H1 (cell line): Measurements from ENCODE around the gene NRTN. TPM values are rescaled to one million over a fixed set of nuclear protein-coding genes. Genes with fewer than 3 reads are reported as not detected.

Source experiments
- CTCF ChIA-PET: fragments of 300-600 bp; sonication (Branson Sonifier 250); formaldehyde crosslinking; loops from one replicate; lab custom pipeline; 2021; ENCODE audit not compliant: partially characterized antibody; lab: Charles Lee
- POLR2A ChIA-PET: fragments of 300-600 bp; sonication (Branson Sonifier 250); formaldehyde crosslinking; loops from one replicate; lab custom pipeline; 2021; ENCODE audit warnings: inconsistent platforms; ENCODE audit not compliant: partially characterized antibody; lab: Charles Lee
- DNase-seq, 2 experiments: peaks; one replicate each; pipeline versions ENCODE4 v3.0.0 to v3.0.0-alpha.2; 2010 to 2022; ENCODE audit warnings: low spot score in 2 of 2, low read depth in 1 of 2, mixed read lengths in 1 of 2
- FAIRE-seq: peaks from 2 replicates; lab custom pipeline; 2011; peaks lifted over from hg19 to GRCh38; lab: Jason Lieb, UNC
- H2AFZ ChIP-seq: 2 replicates; pipeline ENCODE4 v1.8.1; 2012; ENCODE audit warnings: low read length, inconsistent platforms
- H2AK5ac ChIP-seq: 2 replicates; pipeline ENCODE4 v1.6.1; 2013; ENCODE audit warnings: low read depth, low read length
- H2BK120ac ChIP-seq: replicated peaks from 2 replicates; pipeline ENCODE3; 2013; ENCODE audit warnings: low read depth, low read length, inconsistent platforms
- H2BK12ac ChIP-seq: 2 replicates; pipeline ENCODE4 v1.6.1; 2013; ENCODE audit warnings: low read depth, low read length
- H2BK15ac ChIP-seq: 2 replicates; pipeline ENCODE4 v1.6.1; 2013; ENCODE audit warnings: low read length
- H2BK20ac ChIP-seq: 2 replicates; pipeline ENCODE4 v1.6.1; 2013; ENCODE audit warnings: low read length
- H2BK5ac ChIP-seq: 2 replicates; pipeline ENCODE4 v1.6.1; 2013; ENCODE audit warnings: low read depth, low read length
- H3K14ac ChIP-seq: 2 replicates; pipeline ENCODE4 v1.6.1; 2013; ENCODE audit warnings: inconsistent platforms; ENCODE audit not compliant: insufficient read length
- H3K18ac ChIP-seq: 2 replicates; pipeline ENCODE4 v1.6.1; 2013; ENCODE audit warnings: low read length; ENCODE audit errors: extremely low read depth
- H3K23ac ChIP-seq: 2 replicates; pipeline ENCODE4 v1.6.1; 2013; ENCODE audit warnings: inconsistent platforms; ENCODE audit not compliant: insufficient read length
- H3K23me2 ChIP-seq: 2 replicates; pipeline ENCODE4 v1.6.1; 2013; ENCODE audit warnings: low read depth, low read length
- H3K27ac ChIP-seq: 2 replicates; pipeline ENCODE4 v1.6.1; 2011; ENCODE audit warnings: low read depth, low read length, inconsistent platforms
- H3K27me3 ChIP-seq, 4 experiments: replicated peaks in 1 of 4; 1 replicate in 1 of 4; 2 replicates in 3 of 4; pipeline versions ENCODE4 v1.6.1 to v1.8.1; 2011 to 2013; ENCODE audit warnings: low read length in 3 of 4, mild to moderate bottlenecking in 3 of 4, inconsistent platforms in 2 of 4, mixed read lengths in 2 of 4, moderate library complexity in 1 of 4; ENCODE audit not compliant: control insufficient read depth in 3 of 4, insufficient read depth in 3 of 4; ENCODE audit errors: extremely low read depth in 1 of 4
- H3K36me3 ChIP-seq, 4 experiments: 2 replicates each; pipeline versions ENCODE4 v1.6.1 to v1.8.1; 2011 to 2013; ENCODE audit warnings: mild to moderate bottlenecking in 4 of 4, low read length in 3 of 4, moderate library complexity in 2 of 4, control low read depth in 1 of 4, inconsistent platforms in 1 of 4; ENCODE audit not compliant: insufficient read depth in 4 of 4, control insufficient read depth in 2 of 4
- H3K4ac ChIP-seq: replicated peaks from 2 replicates; pipeline ENCODE3; 2013; ENCODE audit warnings: low read length, low read depth, mixed read lengths, inconsistent platforms; ENCODE audit not compliant: insufficient read length
- H3K4me1 ChIP-seq, 4 experiments: replicated peaks in 1 of 4; 1 replicate in 1 of 4; 2 replicates in 3 of 4; pipeline versions ENCODE4 v1.6.1 to v1.8.1; 2011 to 2013; ENCODE audit warnings: low read length in 3 of 4, inconsistent platforms in 2 of 4, mixed read lengths in 1 of 4; ENCODE audit not compliant: insufficient read depth in 4 of 4, control insufficient read depth in 3 of 4
- H3K4me2 ChIP-seq, 2 experiments: 2 replicates each; pipeline versions ENCODE4 v1.6.1 to v1.8.1; 2011 to 2013; ENCODE audit warnings: low read depth in 2 of 2, low read length in 2 of 2, control low read depth in 1 of 2, inconsistent platforms in 1 of 2, mild to moderate bottlenecking in 1 of 2; ENCODE audit not compliant: insufficient read depth in 1 of 2
- H3K4me3 ChIP-seq, 4 experiments: fragments of 200-600, 300-600 bp in 1 of 4; sonication (generic), shearing (Covaris generic), sonication (Bioruptor Twin) in 1 of 4; 2 replicates each; pipeline versions ENCODE4 v1.5.1 to v1.8.1; 2011 to 2016; ENCODE audit warnings: low read length in 4 of 4, low read depth in 3 of 4, control low read depth in 2 of 4, inconsistent platforms in 2 of 4, mild to moderate bottlenecking in 2 of 4, mixed read lengths in 1 of 4, moderate library complexity in 1 of 4; ENCODE audit not compliant: insufficient read depth in 2 of 4; ENCODE audit errors: extremely low read depth in 1 of 4
- H3K56ac ChIP-seq: replicated peaks from 2 replicates; pipeline ENCODE3; 2013; ENCODE audit warnings: low read depth, mild to moderate bottlenecking, mixed read lengths, low read length, inconsistent platforms; ENCODE audit not compliant: insufficient read length
- H3K79me1 ChIP-seq: 2 replicates; pipeline ENCODE4 v1.6.1; 2013; ENCODE audit warnings: low read depth, low read length, control low read depth
- H3K79me2 ChIP-seq, 2 experiments: 2 replicates each; pipeline versions ENCODE4 v1.6.1 to v1.8.1; 2012 to 2013; ENCODE audit warnings: low read length in 2 of 2, mild to moderate bottlenecking in 2 of 2, inconsistent platforms in 1 of 2; ENCODE audit not compliant: insufficient read depth in 2 of 2, control insufficient read depth in 1 of 2
- H3K9ac ChIP-seq, 4 experiments: replicated peaks in 1 of 4; 1 replicate in 1 of 4; 2 replicates in 3 of 4; pipeline versions ENCODE4 v1.6.1 to v1.8.1; 2011 to 2013; ENCODE audit warnings: low read depth in 3 of 4, low read length in 3 of 4, control low read depth in 2 of 4, mild to moderate bottlenecking in 2 of 4, moderate library complexity in 2 of 4, inconsistent platforms in 1 of 4; ENCODE audit errors: extremely low read depth in 1 of 4
- H3K9me3 ChIP-seq, 2 experiments: 2 replicates each; pipeline versions ENCODE4 v1.6.1 to v1.8.1; 2012 to 2013; ENCODE audit warnings: mild to moderate bottlenecking in 2 of 2, moderate library complexity in 2 of 2, control low read depth in 1 of 2, inconsistent platforms in 1 of 2, low read depth in 1 of 2, low read length in 1 of 2, mixed read lengths in 1 of 2; ENCODE audit not compliant: insufficient read depth in 2 of 2
- H4K20me1 ChIP-seq, 2 experiments: replicated peaks in 1 of 2; 2 replicates each; pipeline versions ENCODE3 to v1.8.1; 2011 to 2013; ENCODE audit warnings: inconsistent platforms in 2 of 2, low read length in 2 of 2, mild to moderate bottlenecking in 1 of 2; ENCODE audit not compliant: insufficient read depth in 2 of 2, control insufficient read depth in 1 of 2
- H4K5ac ChIP-seq: 2 replicates; pipeline ENCODE4 v1.6.1; 2013; ENCODE audit warnings: low read length, low read depth, mixed read lengths, inconsistent platforms; ENCODE audit not compliant: insufficient read length
- H4K8ac ChIP-seq: 2 replicates; pipeline ENCODE4 v1.8.0; 2013; ENCODE audit warnings: mild to moderate bottlenecking, moderate library complexity, low read length, inconsistent platforms; ENCODE audit not compliant: insufficient read depth; ENCODE audit errors: extremely low read depth
- H4K91ac ChIP-seq: replicated peaks from 2 replicates; pipeline ENCODE3; 2013; ENCODE audit warnings: low read length, mixed read lengths, inconsistent platforms; ENCODE audit not compliant: insufficient read length
- HDAC2 ChIP-seq, 2 experiments: fragments of 300-600 bp in 1 of 2; sonication (generic) in 1 of 2; IDR thresholded peaks; 2 replicates each; pipeline ENCODE4 v1.6.1; 2011 to 2012; ENCODE audit warnings: low read depth in 2 of 2, low read length in 2 of 2, mild to moderate bottlenecking in 2 of 2, moderate library complexity in 2 of 2, borderline replicate concordance in 1 of 2, inconsistent platforms in 1 of 2
- KDM1A ChIP-seq: fragments of 200-600, 300-600 bp; sonication (generic); IDR thresholded peaks from 2 replicates; pipeline ENCODE4 v1.7.1; 2016; ENCODE audit warnings: mild to moderate bottlenecking, low read length, borderline replicate concordance
- SUZ12 ChIP-seq: fragments of 200-600 bp; sonication (generic); IDR thresholded peaks from 2 replicates; pipeline ENCODE4 v1.6.1; 2012; ENCODE audit warnings: mild to moderate bottlenecking, inconsistent platforms, low read length, moderate library complexity, mixed read lengths
- WGBS, 2 experiments: shearing (Covaris generic) in 1 of 2; methylation state at CpG; one replicate each; pipeline versions ENCODE4 v1.1.6 to v1.1.7; 2013 to 2015; ENCODE audit warnings: low lambda C conversion rate in 2 of 2, mixed read lengths in 2 of 2, inconsistent platforms in 1 of 2, low coverage in 1 of 2, missing lambda C conversion rate in 1 of 2; ENCODE audit not compliant: insufficient replicate concordance in 2 of 2, insufficient coverage in 1 of 2, insufficient read length in 1 of 2; ENCODE audit errors: extremely low coverage in 1 of 2, missing lambda C conversion rate in 1 of 2; 5-methylcytosine and 5-hydroxymethylcytosine counted together
- polyA plus RNA-seq, 7 experiments: library from polyadenylated mRNA; depleted of rRNA in 3 of 7; stranded (reverse) in 5 of 7; unstranded in 2 of 7; fragments of >200 nt in 5 of 7; fragments of 200-250 nt in 2 of 7; gene quantifications; 1 replicate in 5 of 7; 2 replicates in 1 of 7; 4 replicates in 1 of 7; pipeline versions ENCODE4 v1.2.1 to v1.2.3, GENCODE V29; 2011 to 2013; ENCODE audit warnings: missing spikeins in 2 of 7, mixed read lengths in 2 of 7
- total RNA-seq: library from RNA; stranded (reverse); fragmentation: NEBNext Ultra II Directional; extraction: Animal tissue kit (Norgen Biotek cat#: 25700); gene quantifications from 2 replicates; pipeline ENCODE4 v1.2.1, GENCODE V29; 2021

The NRTN gene
- total and polyA plus RNA-seq, 2 of the 8 experiments (the other 6 are each of a cell fraction or from before 2014, with no cell fraction given), result 3.9 to 5.3 TPM

GRCh38 chr19:5829567-5830310 is 24.9 kb downstream of the NRTN start:
- no peak overlapping the region for H2BK15ac ChIP-seq
- no peaks in the 10 kb centered on the region for H3K9me3 ChIP-seq
- no peak overlapping the region for H2AFZ ChIP-seq
- H4K8ac ChIP-seq, result no peak overlapping the region; the same call in 1 of the 2 replicates
- H3K23ac ChIP-seq, result no peak overlapping the region
- no peak overlapping the region for H3K56ac ChIP-seq
- no peak overlapping the region for H2BK5ac ChIP-seq
- TF ChIP-seq SUZ12 (no peak), HDAC2 (IDR thresholded peaks at IDR 0.05; ENCODE audit: borderline replicate concordance in 1 of 2, low read depth in 2 of 2, low read length in 2 of 2) (peak in 1 of 2 experiments; percentile 94; a peak in 2 of 4 replicates), KDM1A (peak; percentile 97)
- TF ChIP-seq, all 59 proteins: peak for 2
- H2BK20ac ChIP-seq, result no peak overlapping the region
- no peak overlapping the region for H3K14ac ChIP-seq
- peaks cover 12% of the 10 kb centered on the region; the same call in 1 of the 2 replicates for H3K23me2 ChIP-seq
- H3K9ac ChIP-seq, result no peak overlapping the region
- peak overlapping the region; percentile 92 to 99 for H3K4me2 ChIP-seq
- no peak overlapping the region for H2BK120ac ChIP-seq
- DNase-seq (no peak), FAIRE-seq (no peak)
- ChIA-PET CTCF (interaction anchor here (1.4 to 7.8 kb wide), 4 partner anchors 15 to 63 kb away, joined by 5 to 58 read pairs (median 7); partner anchors contain the start of gene NRTN), POLR2A (interaction anchor here (0.8 to 5.9 kb wide), 16 partner anchors 8 to 147 kb away, joined by 3 to 43 read pairs (median 8); partner anchors contain the start of genes FUT3, NDUFA11, NRTN and RANBP3)
- H3K27me3 ChIP-seq, result no peaks in the 10 kb centered on the region; a peak in 1 of 7 replicates
- no peak overlapping the region for H2AK5ac ChIP-seq
- no peak overlapping the region for H4K91ac ChIP-seq
- peaks cover 0 to 2% of the 10 kb centered on the region in 2 experiments for H4K20me1 ChIP-seq
- H3K79me1 ChIP-seq, result no peaks in the 10 kb centered on the region
- H3K18ac ChIP-seq, result no peak overlapping the region
- peaks cover 0 to 8% (median 6%) of the 10 kb centered on the region in 4 experiments; a peak in 6 of 7 replicates for H3K4me1 ChIP-seq
- WGBS, 2 experiments, result 84% methylated on average over 31 of the region's 34 CpGs; no CpG with 5 or more reads in 1 of the 2 experiments
- no peaks in the 10 kb centered on the region for H3K36me3 ChIP-seq
- H3K4me3 ChIP-seq, result peak overlapping the region; percentile 14 to 78 (median 73); a peak in 5 of 8 replicates
- no peak overlapping the region for H3K4ac ChIP-seq
- no peak overlapping the region for H3K27ac ChIP-seq
- H2BK12ac ChIP-seq, result no peak overlapping the region
- H3K79me2 ChIP-seq, result no peaks in the 10 kb centered on the region
- no peak overlapping the region for H4K5ac ChIP-seq
